Tibial nerve (tissue), 4 donors: ENCODE measurements around the gene CROCC2.

ENCODE experiments used
- CTCF ChIP-seq, 5 experiments: fragments of 200-600 bp in 3 of 5; fragments of 450-650 bp in 2 of 5; sonication (generic) in 3 of 5; IDR thresholded peaks; one replicate each; pipeline ENCODE4 v1.5.1; 2016 to 2019; ENCODE audit warnings: antibody characterized with exemption in 5 of 5, mild to moderate bottlenecking in 3 of 5, moderate library complexity in 2 of 5
- EP300 ChIP-seq, 2 donors: sonication (generic); formaldehyde crosslinking; IDR thresholded peaks; one replicate each; pipeline ENCODE4 v1.6.1; 2017; ENCODE audit warnings: antibody characterized with exemption in 2 of 2, mild to moderate bottlenecking in 1 of 2
- POLR2A ChIP-seq, 2 donors: fragments of 450-650 bp; IDR thresholded peaks; one replicate each; pipeline ENCODE4 v1.6.1; 2017; ENCODE audit warnings: antibody characterized with exemption in 2 of 2, mild to moderate bottlenecking in 2 of 2, moderate library complexity in 2 of 2

GRCh38 chr2:241036964-241037421, 130.9 kb downstream of the CROCC2 start:
- TF ChIP-seq CTCF (IDR thresholded peaks at IDR 0.05) (no peak), POLR2A (IDR thresholded peaks at IDR 0.05) (no peak), EP300 (IDR thresholded peaks at IDR 0.05) (no peak)
